Neural cell (in vitro differentiated cells): ENCODE measurements around the gene UGT1A4. TPM values are rescaled to one million over a fixed set of nuclear protein-coding genes. Genes with fewer than 3 reads are reported as not detected.

ENCODE experiments used
- H2AFZ ChIP-seq: fragments of 200-600, 300-800 bp; sonication (generic), shearing (Covaris generic); 2 replicates; pipeline ENCODE4 v1.6.0; 2014; ENCODE audit warnings: low read depth, mild to moderate bottlenecking, antibody characterized with exemption, low read length, moderate library complexity
- H3F3A ChIP-seq: fragments of 200-600 bp; shearing (Covaris generic); 2 replicates; pipeline ENCODE4 v1.6.1; 2016; ENCODE audit warnings: mild to moderate bottlenecking, moderate library complexity, mixed read lengths, antibody characterized with exemption, low read length; ENCODE audit not compliant: insufficient read depth, poor library complexity, severe bottlenecking
- H3K27ac ChIP-seq: fragments of 200-600, 300-800 bp; sonication (generic), shearing (Covaris generic); 2 replicates; pipeline ENCODE4 v1.5.1; 2014; ENCODE audit warnings: mild to moderate bottlenecking, low read length, moderate library complexity
- H3K27me3 ChIP-seq: fragments of 300-800, 200-600 bp; sonication (generic), shearing (Covaris generic); 2 replicates; pipeline ENCODE4 v1.6.0; 2014; ENCODE audit warnings: mild to moderate bottlenecking, low read depth, low read length, moderate library complexity; ENCODE audit not compliant: insufficient read depth
- H3K36me3 ChIP-seq: fragments of 300-800, 200-600 bp; sonication (generic), shearing (Covaris generic); 2 replicates; pipeline ENCODE4 v1.5.1; 2014; ENCODE audit warnings: mild to moderate bottlenecking, antibody characterized with exemption, low read length, moderate library complexity; ENCODE audit not compliant: insufficient read depth
- H3K4me2 ChIP-seq: fragments of 300-800, 200-600 bp; sonication (generic), shearing (Covaris generic); 2 replicates; pipeline ENCODE4 v1.6.0; 2014; ENCODE audit warnings: mild to moderate bottlenecking, low read length
- H3K4me3 ChIP-seq: fragments of 300-800, 200-600 bp; sonication (generic), shearing (Covaris generic); 2 replicates; pipeline ENCODE4 v1.5.1; 2014; ENCODE audit warnings: mild to moderate bottlenecking, low read length, moderate library complexity
- H3K79me2 ChIP-seq: fragments of 200-600 bp; shearing (Covaris generic); replicated peaks from 2 replicates; pipeline ENCODE4 v1.6.0; 2014; ENCODE audit warnings: mild to moderate bottlenecking, low read length, moderate library complexity; ENCODE audit not compliant: insufficient read depth
- H3K9ac ChIP-seq: fragments of 300-800, 200-600 bp; sonication (generic), shearing (Covaris generic); 2 replicates; pipeline ENCODE4 v1.6.1; 2016; ENCODE audit warnings: mild to moderate bottlenecking, low read length, mixed read lengths
- H3K9me2 ChIP-seq: fragments of 200-600 bp; shearing (Covaris generic); 2 replicates; pipeline ENCODE4 v1.6.1; 2016; ENCODE audit warnings: mild to moderate bottlenecking, low read length, mixed read lengths; ENCODE audit not compliant: insufficient read depth
- H3K9me3 ChIP-seq: fragments of 200-600, 300-800 bp; sonication (generic), shearing (Covaris generic); 2 replicates; pipeline ENCODE4 v1.6.1; 2016; ENCODE audit warnings: mild to moderate bottlenecking, mixed run types, low read length, moderate library complexity, mixed read lengths
- H4K20me1 ChIP-seq: fragments of 200-600 bp; shearing (Covaris generic); 2 replicates; pipeline ENCODE4 v1.6.1; 2016; ENCODE audit warnings: mild to moderate bottlenecking, mixed run types; ENCODE audit not compliant: insufficient read depth
- EP300 ChIP-seq: fragments of 450-650 bp; conservative IDR thresholded peaks from 2 replicates; pipeline ENCODE4 v1.6.1; 2014; ENCODE audit warnings: antibody characterized with exemption, mild to moderate bottlenecking, moderate library complexity; ENCODE audit not compliant: poor library complexity, severe bottlenecking
- EZH2 ChIP-seq: fragments of 200-600, 300-800 bp; shearing (Covaris generic), sonication (generic); IDR thresholded peaks from 2 replicates; pipeline ENCODE4 v1.6.1; 2014; ENCODE audit warnings: antibody characterized with exemption, low read length, borderline replicate concordance, mild to moderate bottlenecking; ENCODE audit not compliant: insufficient read depth, poor library complexity, severe bottlenecking
- MXI1 ChIP-seq: fragments of 450-650 bp; conservative IDR thresholded peaks from 2 replicates; pipeline ENCODE4 v1.6.1; 2014; ENCODE audit warnings: antibody characterized with exemption, mild to moderate bottlenecking; ENCODE audit not compliant: poor library complexity, severe bottlenecking
- POLR2AphosphoS5 ChIP-seq: IDR thresholded peaks from 2 replicates; pipeline ENCODE4 v1.6.1; 2012
- RAD21 ChIP-seq: fragments of 450-650 bp; conservative IDR thresholded peaks from 2 replicates; pipeline ENCODE4 v1.6.1; 2014; ENCODE audit warnings: antibody characterized with exemption, mild to moderate bottlenecking, moderate library complexity
- SMC3 ChIP-seq: fragments of 450-650 bp; conservative IDR thresholded peaks from 2 replicates; pipeline ENCODE4 v1.6.1; 2014; ENCODE audit warnings: antibody characterized with exemption, mild to moderate bottlenecking, moderate library complexity; ENCODE audit not compliant: poor library complexity
- TAF1 ChIP-seq: IDR thresholded peaks from 2 replicates; pipeline ENCODE4 v1.6.1; 2012; ENCODE audit warnings: low read depth
- polyA plus RNA-seq: library from polyadenylated mRNA; depleted of rRNA; stranded (reverse); fragments of >200 nt; gene quantifications from 2 replicates; pipeline ENCODE4 v1.2.3, GENCODE V29; 2014
- TF ChIP-seq, protein P1 (sequence below): fragments of 450-650 bp; IDR thresholded peaks from 2 replicates; pipeline ENCODE4 v1.5.1; 2014; ENCODE audit warnings: antibody characterized with exemption, mild to moderate bottlenecking, moderate library complexity; ENCODE audit not compliant: poor library complexity, severe bottlenecking
- TF ChIP-seq, protein P2 (sequence below): IDR thresholded peaks from 2 replicates; pipeline ENCODE4 v1.6.1; 2012; ENCODE audit warnings: borderline replicate concordance

Gene UGT1A4
- polyA plus RNA-seq, 1 donor from 2014 or later = not detected

DNA sequence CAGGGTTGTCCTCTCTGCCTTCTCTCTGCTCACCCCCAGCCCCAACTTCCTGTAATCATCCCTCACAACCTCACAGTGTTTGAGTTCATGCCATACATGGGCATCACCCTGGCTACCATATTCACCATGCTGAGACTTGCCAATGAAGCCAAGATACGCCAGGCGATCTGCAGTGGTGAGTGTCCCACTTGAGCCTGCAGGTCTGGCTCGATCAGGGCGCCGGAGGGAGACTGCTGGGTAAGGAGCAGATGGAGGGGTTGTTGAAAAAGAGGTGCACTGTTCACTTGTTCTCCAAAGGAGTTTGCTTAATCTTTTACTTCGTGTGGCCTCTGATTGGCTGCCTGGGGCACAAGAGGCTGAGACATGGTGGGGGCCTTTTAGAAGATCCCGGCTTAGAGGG is 74.2 kb downstream of the UGT1A4 start:
- no peak overlapping the region for H3K27ac ChIP-seq
- no peaks in the 10 kb centered on the region for H3F3A ChIP-seq
- H3K27me3 ChIP-seq = no peaks in the 10 kb centered on the region
- H3K36me3 ChIP-seq = no peaks in the 10 kb centered on the region
- H3K9me3 ChIP-seq = no peaks in the 10 kb centered on the region
- no peak overlapping the region for H3K9ac ChIP-seq
- H3K4me2 ChIP-seq = no peak overlapping the region
- no peak overlapping the region for H2AFZ ChIP-seq
- H3K4me3 ChIP-seq = no peak overlapping the region
- no peaks in the 10 kb centered on the region for H4K20me1 ChIP-seq
- H3K79me2 ChIP-seq = no peaks in the 10 kb centered on the region
- TF ChIP-seq EZH2 (no peak), POLR2AphosphoS5 (no peak), MXI1 (no peak), TAF1 (no peak), EP300 (no peak), SMC3 (no peak), RAD21 (no peak)
- TF ChIP-seq, protein P1, sequence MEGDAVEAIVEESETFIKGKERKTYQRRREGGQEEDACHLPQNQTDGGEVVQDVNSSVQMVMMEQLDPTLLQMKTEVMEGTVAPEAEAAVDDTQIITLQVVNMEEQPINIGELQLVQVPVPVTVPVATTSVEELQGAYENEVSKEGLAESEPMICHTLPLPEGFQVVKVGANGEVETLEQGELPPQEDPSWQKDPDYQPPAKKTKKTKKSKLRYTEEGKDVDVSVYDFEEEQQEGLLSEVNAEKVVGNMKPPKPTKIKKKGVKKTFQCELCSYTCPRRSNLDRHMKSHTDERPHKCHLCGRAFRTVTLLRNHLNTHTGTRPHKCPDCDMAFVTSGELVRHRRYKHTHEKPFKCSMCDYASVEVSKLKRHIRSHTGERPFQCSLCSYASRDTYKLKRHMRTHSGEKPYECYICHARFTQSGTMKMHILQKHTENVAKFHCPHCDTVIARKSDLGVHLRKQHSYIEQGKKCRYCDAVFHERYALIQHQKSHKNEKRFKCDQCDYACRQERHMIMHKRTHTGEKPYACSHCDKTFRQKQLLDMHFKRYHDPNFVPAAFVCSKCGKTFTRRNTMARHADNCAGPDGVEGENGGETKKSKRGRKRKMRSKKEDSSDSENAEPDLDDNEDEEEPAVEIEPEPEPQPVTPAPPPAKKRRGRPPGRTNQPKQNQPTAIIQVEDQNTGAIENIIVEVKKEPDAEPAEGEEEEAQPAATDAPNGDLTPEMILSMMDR = no peak
- TF ChIP-seq, protein P2, sequence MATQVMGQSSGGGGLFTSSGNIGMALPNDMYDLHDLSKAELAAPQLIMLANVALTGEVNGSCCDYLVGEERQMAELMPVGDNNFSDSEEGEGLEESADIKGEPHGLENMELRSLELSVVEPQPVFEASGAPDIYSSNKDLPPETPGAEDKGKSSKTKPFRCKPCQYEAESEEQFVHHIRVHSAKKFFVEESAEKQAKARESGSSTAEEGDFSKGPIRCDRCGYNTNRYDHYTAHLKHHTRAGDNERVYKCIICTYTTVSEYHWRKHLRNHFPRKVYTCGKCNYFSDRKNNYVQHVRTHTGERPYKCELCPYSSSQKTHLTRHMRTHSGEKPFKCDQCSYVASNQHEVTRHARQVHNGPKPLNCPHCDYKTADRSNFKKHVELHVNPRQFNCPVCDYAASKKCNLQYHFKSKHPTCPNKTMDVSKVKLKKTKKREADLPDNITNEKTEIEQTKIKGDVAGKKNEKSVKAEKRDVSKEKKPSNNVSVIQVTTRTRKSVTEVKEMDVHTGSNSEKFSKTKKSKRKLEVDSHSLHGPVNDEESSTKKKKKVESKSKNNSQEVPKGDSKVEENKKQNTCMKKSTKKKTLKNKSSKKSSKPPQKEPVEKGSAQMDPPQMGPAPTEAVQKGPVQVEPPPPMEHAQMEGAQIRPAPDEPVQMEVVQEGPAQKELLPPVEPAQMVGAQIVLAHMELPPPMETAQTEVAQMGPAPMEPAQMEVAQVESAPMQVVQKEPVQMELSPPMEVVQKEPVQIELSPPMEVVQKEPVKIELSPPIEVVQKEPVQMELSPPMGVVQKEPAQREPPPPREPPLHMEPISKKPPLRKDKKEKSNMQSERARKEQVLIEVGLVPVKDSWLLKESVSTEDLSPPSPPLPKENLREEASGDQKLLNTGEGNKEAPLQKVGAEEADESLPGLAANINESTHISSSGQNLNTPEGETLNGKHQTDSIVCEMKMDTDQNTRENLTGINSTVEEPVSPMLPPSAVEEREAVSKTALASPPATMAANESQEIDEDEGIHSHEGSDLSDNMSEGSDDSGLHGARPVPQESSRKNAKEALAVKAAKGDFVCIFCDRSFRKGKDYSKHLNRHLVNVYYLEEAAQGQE = no peak
- no peaks in the 10 kb centered on the region for H3K9me2 ChIP-seq

DNA sequence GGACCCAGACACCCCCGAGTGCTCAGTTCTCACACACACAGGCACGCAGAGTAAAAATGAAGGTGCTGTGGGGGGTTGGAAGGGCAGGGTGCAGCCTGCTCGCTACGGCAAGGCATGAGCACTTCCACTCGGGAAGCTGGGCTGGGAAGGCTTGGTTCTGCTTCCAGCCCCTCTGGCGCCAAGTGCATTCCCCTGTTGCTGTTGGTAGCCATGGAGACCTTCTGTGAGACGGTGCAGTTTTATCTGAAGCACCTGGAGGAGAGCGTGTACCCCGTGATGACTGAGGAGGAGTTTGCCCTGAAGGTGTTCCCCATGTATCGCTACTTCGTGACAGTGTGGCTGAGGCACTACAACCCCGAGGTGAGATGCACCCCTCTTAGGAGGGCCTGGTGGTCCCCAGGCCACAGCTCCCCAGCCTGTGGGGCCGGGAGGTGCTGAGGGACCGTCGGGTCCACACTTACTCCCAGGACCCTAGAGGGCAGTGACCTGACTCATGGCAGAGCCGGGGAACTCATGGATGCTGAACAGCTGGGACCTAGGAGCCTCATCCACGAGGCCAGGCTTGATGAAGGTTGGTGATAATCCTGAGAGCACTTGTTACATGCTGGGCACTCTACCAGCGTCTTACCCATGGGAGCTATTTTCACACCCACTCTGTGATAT is 75.1 kb downstream of the UGT1A4 start:
- Histone ChIP-seq H3K27ac (no peak overlapping the region), H2AFZ (no peak overlapping the region), H3K79me2 (no peaks in the 10 kb centered on the region), H3K4me2 (no peak overlapping the region), H3K9me2 (no peaks in the 10 kb centered on the region), H3K9me3 (no peaks in the 10 kb centered on the region), H4K20me1 (no peaks in the 10 kb centered on the region), H3K4me3 (no peak overlapping the region), H3K36me3 (no peaks in the 10 kb centered on the region), H3K9ac (no peak overlapping the region), H3F3A (no peaks in the 10 kb centered on the region), H3K27me3 (no peaks in the 10 kb centered on the region)
- TF ChIP-seq, protein P2 = no peak
- TF ChIP-seq EP300 (no peak), RAD21 (no peak), MXI1 (no peak), SMC3 (no peak), POLR2AphosphoS5 (no peak), TAF1 (no peak), EZH2 (no peak)
- TF ChIP-seq, protein P1 = no peak
